H1 (cell line): Measurements from ENCODE around the gene UBR1. TPM values are rescaled to one million over a fixed set of nuclear protein-coding genes. Genes with fewer than 3 reads are reported as not detected.

Source experiments
- CTCF ChIA-PET: fragments of 300-600 bp; sonication (Branson Sonifier 250); formaldehyde crosslinking; loops from one replicate; lab custom pipeline; 2021; ENCODE audit not compliant: partially characterized antibody; lab: Charles Lee
- POLR2A ChIA-PET: fragments of 300-600 bp; sonication (Branson Sonifier 250); formaldehyde crosslinking; loops from one replicate; lab custom pipeline; 2021; ENCODE audit warnings: inconsistent platforms; ENCODE audit not compliant: partially characterized antibody; lab: Charles Lee
- DNase-seq, 2 experiments: peaks; one replicate each; pipeline versions ENCODE4 v3.0.0 to v3.0.0-alpha.2; 2010 to 2022; ENCODE audit warnings: low spot score in 2 of 2, low read depth in 1 of 2, mixed read lengths in 1 of 2
- FAIRE-seq: peaks from 2 replicates; lab custom pipeline; 2011; peaks lifted over from hg19 to GRCh38; lab: Jason Lieb, UNC
- H2AFZ ChIP-seq: 2 replicates; pipeline ENCODE4 v1.8.1; 2012; ENCODE audit warnings: low read length, inconsistent platforms
- H2AK5ac ChIP-seq: 2 replicates; pipeline ENCODE4 v1.6.1; 2013; ENCODE audit warnings: low read depth, low read length
- H2BK120ac ChIP-seq: replicated peaks from 2 replicates; pipeline ENCODE3; 2013; ENCODE audit warnings: low read depth, low read length, inconsistent platforms
- H2BK12ac ChIP-seq: 2 replicates; pipeline ENCODE4 v1.6.1; 2013; ENCODE audit warnings: low read depth, low read length
- H2BK15ac ChIP-seq: 2 replicates; pipeline ENCODE4 v1.6.1; 2013; ENCODE audit warnings: low read length
- H2BK20ac ChIP-seq: 2 replicates; pipeline ENCODE4 v1.6.1; 2013; ENCODE audit warnings: low read length
- H2BK5ac ChIP-seq: 2 replicates; pipeline ENCODE4 v1.6.1; 2013; ENCODE audit warnings: low read depth, low read length
- H3K14ac ChIP-seq: 2 replicates; pipeline ENCODE4 v1.6.1; 2013; ENCODE audit warnings: inconsistent platforms; ENCODE audit not compliant: insufficient read length
- H3K18ac ChIP-seq: 2 replicates; pipeline ENCODE4 v1.6.1; 2013; ENCODE audit warnings: low read length; ENCODE audit errors: extremely low read depth
- H3K23ac ChIP-seq: 2 replicates; pipeline ENCODE4 v1.6.1; 2013; ENCODE audit warnings: inconsistent platforms; ENCODE audit not compliant: insufficient read length
- H3K23me2 ChIP-seq: 2 replicates; pipeline ENCODE4 v1.6.1; 2013; ENCODE audit warnings: low read depth, low read length
- H3K27ac ChIP-seq: 2 replicates; pipeline ENCODE4 v1.6.1; 2011; ENCODE audit warnings: low read depth, low read length, inconsistent platforms
- H3K27me3 ChIP-seq, 4 experiments: replicated peaks in 1 of 4; 1 replicate in 1 of 4; 2 replicates in 3 of 4; pipeline versions ENCODE4 v1.6.1 to v1.8.1; 2011 to 2013; ENCODE audit warnings: low read length in 3 of 4, mild to moderate bottlenecking in 3 of 4, inconsistent platforms in 2 of 4, mixed read lengths in 2 of 4, moderate library complexity in 1 of 4; ENCODE audit not compliant: control insufficient read depth in 3 of 4, insufficient read depth in 3 of 4; ENCODE audit errors: extremely low read depth in 1 of 4
- H3K36me3 ChIP-seq, 4 experiments: 2 replicates each; pipeline versions ENCODE4 v1.6.1 to v1.8.1; 2011 to 2013; ENCODE audit warnings: mild to moderate bottlenecking in 4 of 4, low read length in 3 of 4, moderate library complexity in 2 of 4, control low read depth in 1 of 4, inconsistent platforms in 1 of 4; ENCODE audit not compliant: insufficient read depth in 4 of 4, control insufficient read depth in 2 of 4
- H3K4ac ChIP-seq: replicated peaks from 2 replicates; pipeline ENCODE3; 2013; ENCODE audit warnings: low read length, low read depth, mixed read lengths, inconsistent platforms; ENCODE audit not compliant: insufficient read length
- H3K4me1 ChIP-seq, 4 experiments: replicated peaks in 1 of 4; 1 replicate in 1 of 4; 2 replicates in 3 of 4; pipeline versions ENCODE4 v1.6.1 to v1.8.1; 2011 to 2013; ENCODE audit warnings: low read length in 3 of 4, inconsistent platforms in 2 of 4, mixed read lengths in 1 of 4; ENCODE audit not compliant: insufficient read depth in 4 of 4, control insufficient read depth in 3 of 4
- H3K4me2 ChIP-seq, 2 experiments: 2 replicates each; pipeline versions ENCODE4 v1.6.1 to v1.8.1; 2011 to 2013; ENCODE audit warnings: low read depth in 2 of 2, low read length in 2 of 2, control low read depth in 1 of 2, inconsistent platforms in 1 of 2, mild to moderate bottlenecking in 1 of 2; ENCODE audit not compliant: insufficient read depth in 1 of 2
- H3K4me3 ChIP-seq, 4 experiments: fragments of 200-600, 300-600 bp in 1 of 4; sonication (generic), shearing (Covaris generic), sonication (Bioruptor Twin) in 1 of 4; 2 replicates each; pipeline versions ENCODE4 v1.5.1 to v1.8.1; 2011 to 2016; ENCODE audit warnings: low read length in 4 of 4, low read depth in 3 of 4, control low read depth in 2 of 4, inconsistent platforms in 2 of 4, mild to moderate bottlenecking in 2 of 4, mixed read lengths in 1 of 4, moderate library complexity in 1 of 4; ENCODE audit not compliant: insufficient read depth in 2 of 4; ENCODE audit errors: extremely low read depth in 1 of 4
- H3K56ac ChIP-seq: replicated peaks from 2 replicates; pipeline ENCODE3; 2013; ENCODE audit warnings: low read depth, mild to moderate bottlenecking, mixed read lengths, low read length, inconsistent platforms; ENCODE audit not compliant: insufficient read length
- H3K79me1 ChIP-seq: 2 replicates; pipeline ENCODE4 v1.6.1; 2013; ENCODE audit warnings: low read depth, low read length, control low read depth
- H3K79me2 ChIP-seq, 2 experiments: 2 replicates each; pipeline versions ENCODE4 v1.6.1 to v1.8.1; 2012 to 2013; ENCODE audit warnings: low read length in 2 of 2, mild to moderate bottlenecking in 2 of 2, inconsistent platforms in 1 of 2; ENCODE audit not compliant: insufficient read depth in 2 of 2, control insufficient read depth in 1 of 2
- H3K9ac ChIP-seq, 4 experiments: replicated peaks in 1 of 4; 1 replicate in 1 of 4; 2 replicates in 3 of 4; pipeline versions ENCODE4 v1.6.1 to v1.8.1; 2011 to 2013; ENCODE audit warnings: low read depth in 3 of 4, low read length in 3 of 4, control low read depth in 2 of 4, mild to moderate bottlenecking in 2 of 4, moderate library complexity in 2 of 4, inconsistent platforms in 1 of 4; ENCODE audit errors: extremely low read depth in 1 of 4
- H3K9me3 ChIP-seq, 2 experiments: 2 replicates each; pipeline versions ENCODE4 v1.6.1 to v1.8.1; 2012 to 2013; ENCODE audit warnings: mild to moderate bottlenecking in 2 of 2, moderate library complexity in 2 of 2, control low read depth in 1 of 2, inconsistent platforms in 1 of 2, low read depth in 1 of 2, low read length in 1 of 2, mixed read lengths in 1 of 2; ENCODE audit not compliant: insufficient read depth in 2 of 2
- H4K20me1 ChIP-seq, 2 experiments: replicated peaks in 1 of 2; 2 replicates each; pipeline versions ENCODE3 to v1.8.1; 2011 to 2013; ENCODE audit warnings: inconsistent platforms in 2 of 2, low read length in 2 of 2, mild to moderate bottlenecking in 1 of 2; ENCODE audit not compliant: insufficient read depth in 2 of 2, control insufficient read depth in 1 of 2
- H4K5ac ChIP-seq: 2 replicates; pipeline ENCODE4 v1.6.1; 2013; ENCODE audit warnings: low read length, low read depth, mixed read lengths, inconsistent platforms; ENCODE audit not compliant: insufficient read length
- H4K8ac ChIP-seq: 2 replicates; pipeline ENCODE4 v1.8.0; 2013; ENCODE audit warnings: mild to moderate bottlenecking, moderate library complexity, low read length, inconsistent platforms; ENCODE audit not compliant: insufficient read depth; ENCODE audit errors: extremely low read depth
- H4K91ac ChIP-seq: replicated peaks from 2 replicates; pipeline ENCODE3; 2013; ENCODE audit warnings: low read length, mixed read lengths, inconsistent platforms; ENCODE audit not compliant: insufficient read length
- BRCA1 ChIP-seq: IDR thresholded peaks from 2 replicates; pipeline ENCODE4 v1.6.1; 2012; ENCODE audit warnings: low read depth, low read length, improper control_type of control experiment
- TAF7 ChIP-seq: optimal IDR thresholded peaks from 2 replicates; pipeline ENCODE3; 2011; ENCODE audit warnings: low read depth, mild to moderate bottlenecking, inconsistent platforms, low read length, moderate library complexity, borderline replicate concordance
- WGBS, 2 experiments: shearing (Covaris generic) in 1 of 2; methylation state at CpG; one replicate each; pipeline versions ENCODE4 v1.1.6 to v1.1.7; 2013 to 2015; ENCODE audit warnings: low lambda C conversion rate in 2 of 2, mixed read lengths in 2 of 2, inconsistent platforms in 1 of 2, low coverage in 1 of 2, missing lambda C conversion rate in 1 of 2; ENCODE audit not compliant: insufficient replicate concordance in 2 of 2, insufficient coverage in 1 of 2, insufficient read length in 1 of 2; ENCODE audit errors: extremely low coverage in 1 of 2, missing lambda C conversion rate in 1 of 2; 5-methylcytosine and 5-hydroxymethylcytosine counted together
- polyA plus RNA-seq, 7 experiments: library from polyadenylated mRNA; depleted of rRNA in 3 of 7; stranded (reverse) in 5 of 7; unstranded in 2 of 7; fragments of >200 nt in 5 of 7; fragments of 200-250 nt in 2 of 7; gene quantifications; 1 replicate in 5 of 7; 2 replicates in 1 of 7; 4 replicates in 1 of 7; pipeline versions ENCODE4 v1.2.1 to v1.2.3, GENCODE V29; 2011 to 2013; ENCODE audit warnings: missing spikeins in 2 of 7, mixed read lengths in 2 of 7
- total RNA-seq: library from RNA; stranded (reverse); fragmentation: NEBNext Ultra II Directional; extraction: Animal tissue kit (Norgen Biotek cat#: 25700); gene quantifications from 2 replicates; pipeline ENCODE4 v1.2.1, GENCODE V29; 2021

Gene UBR1
- total and polyA plus RNA-seq, 2 of the 8 experiments (the other 6 are each of a cell fraction or from before 2014, with no cell fraction given), result 3.7 to 18.7 TPM

- Histone ChIP-seq H3K4me2 (no peak overlapping the region), H3K23me2 (no peaks in the 10 kb centered on the region; the same call in 1 of the 2 replicates), H4K8ac (no peak overlapping the region), H3K79me1 (no peaks in the 10 kb centered on the region), H3K27me3 (no peaks in the 10 kb centered on the region), H3K23ac (no peak overlapping the region), H2BK12ac (no peak overlapping the region), H3K9me3 (no peaks in the 10 kb centered on the region), H3K27ac (no peak overlapping the region), H4K20me1 (peaks cover 0 to 2% of the 10 kb centered on the region in 2 experiments), H3K18ac (no peak overlapping the region), H3K4me1 (0 out of 7 replicates have a peak, but pooled peaks cover 0 to 2% (median 0%) of the 10 kb centered on the region in 4 experiments), H2BK120ac (no peak overlapping the region), H2BK20ac (no peak overlapping the region), H2BK15ac (no peak overlapping the region), H3K79me2 (no peaks in the 10 kb centered on the region), H2AFZ (no peak overlapping the region), H4K91ac (no peak overlapping the region), H3K56ac (no peak overlapping the region), H3K4me3 (no peak overlapping the region), H2AK5ac (no peak overlapping the region), H3K14ac (no peak overlapping the region), H3K4ac (no peak overlapping the region), H2BK5ac (no peak overlapping the region), H4K5ac (no peak overlapping the region), H3K36me3 (peaks cover 0 to 2% (median 0%) of the 10 kb centered on the region in 4 experiments; a peak in 2 of 8 replicates), H3K9ac (no peak overlapping the region)
- no peak for DNase-seq
- CTCF ChIA-PET, result no interaction called here
- WGBS, 2 experiments, result 97% methylated on average over 3 of the region's 3 CpGs; no CpG with 5 or more reads in 1 of the 2 experiments
- TF ChIP-seq TAF7, result no peak
- TF ChIP-seq BRCA1, result no peak
- POLR2A ChIA-PET, result no interaction called here
- no peak for FAIRE-seq
These were observed 113.2 kb downstream of the UBR1 start for GRCh38 chr15:42992626-42993025.
